Middle frontal gyrus (tissue), 1 donor: ENCODE results near the gene DRC7.
"Not testable (repeated sequence)": the region's sequence is repeated elsewhere in the genome, so short reads cannot be mapped to it uniquely, and the experiment has no call there.

Experiments used
- DNase-seq: peaks from one replicate; pipeline ENCODE4 v3.0.0-alpha.2; 2015; ENCODE audit warnings: low spot score; ENCODE audit errors: extremely low spot score

The DRC7 gene

DNA sequence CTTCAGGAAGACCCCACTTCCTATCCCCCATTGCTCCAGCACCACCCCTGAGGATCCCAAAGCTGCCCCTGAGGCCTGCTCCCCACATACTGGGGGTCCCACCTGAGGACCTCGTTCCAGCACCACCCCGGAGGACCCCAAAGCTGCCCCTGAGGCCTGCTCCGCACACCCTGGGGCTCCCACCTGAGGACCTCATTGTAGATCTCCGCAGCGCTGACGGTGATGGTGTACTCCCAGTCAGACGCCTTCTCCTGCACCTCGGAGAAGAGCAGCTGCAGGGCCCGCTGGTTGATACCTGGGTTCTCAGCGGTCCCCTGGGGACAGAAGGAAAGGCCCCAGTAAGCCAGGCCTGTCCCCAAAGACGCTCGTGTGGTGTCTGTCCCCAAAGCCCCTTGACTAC lies 67.4 kb downstream of the DRC7 start:
- no peak for DNase-seq

- DNase-seq = no peak
Measured at GRCh38 chr16:57762365-57763040, 67.9 kb downstream of the DRC7 start.

DNA sequence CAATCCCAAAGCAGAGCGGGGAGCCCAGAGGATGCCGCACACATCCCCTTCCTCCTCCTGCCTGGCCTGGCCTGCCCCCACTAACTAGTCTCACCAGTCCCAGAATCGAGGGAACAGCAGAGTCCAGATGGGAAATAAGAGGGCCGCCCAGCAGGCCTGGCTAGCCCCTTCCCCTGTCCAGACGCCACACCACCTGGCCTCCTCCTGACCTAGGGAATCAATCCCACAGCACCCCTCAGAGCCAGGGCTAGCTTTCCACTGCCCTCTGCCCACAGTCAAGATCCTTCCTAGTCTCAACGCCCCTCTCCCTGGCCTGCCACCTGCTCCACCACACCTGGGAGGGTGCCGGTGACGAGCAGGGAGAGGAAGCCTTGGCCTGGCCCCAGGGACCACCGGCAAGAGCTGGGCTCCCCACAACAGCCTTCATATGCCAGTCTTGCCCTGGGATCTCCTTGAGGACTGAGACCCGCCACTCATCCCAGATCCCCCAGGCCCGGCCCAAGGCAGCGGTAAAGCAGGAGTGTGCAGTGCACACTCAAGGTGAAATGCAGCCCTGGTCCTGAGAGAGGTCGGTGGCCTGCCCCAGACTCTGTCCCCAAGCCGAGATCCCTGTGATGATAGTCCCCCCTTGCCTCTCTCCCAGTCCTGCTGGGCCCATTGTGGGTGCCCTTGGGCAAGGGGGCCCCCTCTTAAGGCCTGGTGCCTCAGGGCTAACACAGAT lies 68.8 kb downstream of the DRC7 start:
- no peak for DNase-seq

DNA sequence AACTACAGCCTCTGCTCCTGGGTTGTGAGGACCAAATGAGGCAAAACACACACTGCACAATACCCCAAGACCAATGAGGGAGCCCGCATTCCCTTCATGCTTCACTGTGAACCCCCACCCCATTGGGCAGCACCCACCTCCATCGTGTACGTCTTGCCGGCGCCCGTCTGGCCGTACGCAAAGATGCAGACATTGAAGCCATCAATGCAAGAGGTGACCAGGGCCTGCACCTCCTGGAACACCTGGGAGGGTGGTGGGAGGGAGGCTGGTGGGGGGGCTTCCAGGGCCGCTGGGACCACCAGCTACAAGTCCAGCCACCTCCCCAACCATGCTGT lies 69.4 kb downstream of the DRC7 start:
- DNase-seq = no peak

DNA sequence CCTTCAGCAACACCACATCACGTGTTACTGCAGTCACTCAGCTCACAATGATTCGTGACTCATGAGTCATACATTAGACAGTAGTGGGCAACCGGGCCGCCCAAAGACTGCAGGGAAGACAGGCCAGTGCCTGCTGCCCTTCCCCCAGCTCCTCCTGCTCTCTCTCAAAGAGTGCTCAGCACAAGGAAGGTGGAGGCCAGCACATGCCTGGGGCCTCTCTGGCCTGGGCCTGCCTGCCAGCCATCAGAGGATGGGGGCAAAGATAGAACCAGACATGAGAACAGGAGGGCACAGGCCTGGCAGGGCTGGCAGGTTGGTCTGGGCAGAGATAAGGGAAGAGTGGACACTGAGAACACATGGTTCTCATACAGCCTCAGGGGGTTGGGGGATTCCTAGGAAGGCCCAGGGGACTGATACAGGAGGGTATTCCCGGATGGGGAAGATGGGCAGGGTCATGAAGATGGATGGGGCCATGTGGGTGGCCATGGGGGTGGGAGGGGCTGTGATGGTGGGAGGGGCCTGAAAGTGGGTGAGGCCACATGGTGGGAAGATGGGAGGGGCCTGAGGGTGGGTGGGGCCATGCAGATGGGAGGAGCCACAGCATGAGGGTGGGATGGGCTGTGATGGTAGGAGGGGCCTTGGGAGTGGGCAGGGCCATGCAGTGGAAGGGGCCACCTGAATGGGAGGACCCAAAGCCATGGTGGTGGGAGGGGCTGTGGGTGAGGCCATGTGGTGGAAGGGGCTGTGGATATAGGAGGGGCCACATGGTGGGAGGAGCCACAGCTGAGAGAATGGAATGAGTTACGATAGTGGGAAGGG lies 69.9 kb downstream of the DRC7 start:
- no peak for DNase-seq

DNA sequence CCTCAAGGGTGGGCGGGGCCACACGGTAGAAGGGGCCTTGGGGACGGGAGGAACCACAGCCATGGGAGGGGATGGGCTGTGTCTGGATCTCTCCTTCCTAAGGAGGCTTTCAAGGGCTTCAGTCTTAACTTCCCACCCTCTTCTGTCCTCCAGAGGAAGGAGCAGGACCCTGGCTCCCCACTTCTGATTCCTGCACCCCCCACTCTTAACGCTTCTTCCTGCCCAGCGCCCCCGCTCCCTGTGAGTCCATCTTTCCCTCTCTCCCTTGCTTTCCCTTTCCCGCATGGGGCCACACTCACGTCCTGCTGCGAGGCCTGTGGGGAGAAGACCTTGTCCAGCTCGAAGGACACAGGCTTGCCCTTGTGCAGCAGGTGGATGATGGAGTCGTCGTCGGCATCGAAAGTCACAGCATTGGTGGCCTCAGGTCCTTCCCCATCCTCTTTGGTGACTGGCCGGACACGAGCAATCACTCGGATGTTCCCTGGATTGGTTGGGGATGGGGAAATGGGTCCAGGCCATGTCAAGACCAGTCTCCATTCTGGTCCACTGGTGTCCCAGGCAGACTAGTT lies 70.6 kb downstream of the DRC7 start:
- no peak for DNase-seq

- no peak for DNase-seq
Measured at GRCh38 chr16:57766714-57767348, 72.2 kb downstream of the DRC7 start.

DNA sequence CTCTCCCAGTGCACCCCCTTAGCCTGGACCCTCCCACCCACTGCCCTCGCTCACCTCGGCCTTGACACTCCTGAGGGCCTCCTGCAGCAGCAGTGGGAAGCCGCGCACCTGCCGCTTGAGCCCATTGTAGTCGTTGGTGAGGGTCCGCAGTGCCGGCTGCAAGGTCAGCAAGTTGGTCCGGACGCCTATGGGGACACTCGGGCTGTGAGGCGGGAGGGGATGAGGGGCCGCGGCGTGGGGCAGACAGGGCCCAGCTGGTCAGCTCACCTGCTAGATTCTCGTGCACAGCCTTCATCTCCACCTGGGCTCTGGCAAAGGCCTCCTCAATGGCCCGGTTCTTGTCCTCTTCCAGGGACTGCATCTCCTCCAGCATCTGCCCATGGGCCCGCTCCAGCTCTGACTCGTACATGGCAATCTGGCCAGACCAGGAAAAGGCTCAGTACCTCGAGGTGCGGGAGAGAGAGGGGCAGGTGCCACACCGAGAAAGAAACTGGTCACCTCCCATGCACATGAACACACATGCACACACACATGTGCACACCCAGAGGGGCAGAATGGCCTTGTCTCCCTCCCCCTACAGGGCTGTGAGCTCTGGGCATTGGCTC lies 75.0 kb downstream of the DRC7 start:
- DNase-seq = no peak

DNA sequence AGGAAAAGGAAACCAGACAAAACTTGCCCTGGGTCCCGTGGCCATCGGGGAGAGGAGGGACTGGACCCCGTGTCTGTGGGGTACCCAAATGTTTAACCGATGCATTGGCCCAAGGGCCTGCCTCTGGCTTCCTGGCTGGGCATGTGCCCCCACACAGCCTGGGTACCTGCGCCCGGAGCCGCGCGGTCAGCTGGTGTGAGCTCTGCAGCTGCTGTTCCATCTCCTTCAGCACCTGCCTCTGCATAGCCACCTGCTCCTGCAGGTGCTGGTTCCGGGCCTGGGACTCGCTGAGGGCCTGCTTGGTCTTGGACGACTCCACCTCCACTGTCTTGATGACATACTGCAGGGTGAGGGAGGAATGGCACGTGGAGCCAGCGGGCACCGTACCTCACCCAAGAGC lies 75.8 kb downstream of the DRC7 start:
- no peak for DNase-seq

- DNase-seq = no peak
Measured at GRCh38 chr16:57771141-57771785, 76.7 kb downstream of the DRC7 start.

GRCh38 chr16:57773019-57773418 lies 78.4 kb downstream of the DRC7 start:
- DNase-seq = no peak

DNA sequence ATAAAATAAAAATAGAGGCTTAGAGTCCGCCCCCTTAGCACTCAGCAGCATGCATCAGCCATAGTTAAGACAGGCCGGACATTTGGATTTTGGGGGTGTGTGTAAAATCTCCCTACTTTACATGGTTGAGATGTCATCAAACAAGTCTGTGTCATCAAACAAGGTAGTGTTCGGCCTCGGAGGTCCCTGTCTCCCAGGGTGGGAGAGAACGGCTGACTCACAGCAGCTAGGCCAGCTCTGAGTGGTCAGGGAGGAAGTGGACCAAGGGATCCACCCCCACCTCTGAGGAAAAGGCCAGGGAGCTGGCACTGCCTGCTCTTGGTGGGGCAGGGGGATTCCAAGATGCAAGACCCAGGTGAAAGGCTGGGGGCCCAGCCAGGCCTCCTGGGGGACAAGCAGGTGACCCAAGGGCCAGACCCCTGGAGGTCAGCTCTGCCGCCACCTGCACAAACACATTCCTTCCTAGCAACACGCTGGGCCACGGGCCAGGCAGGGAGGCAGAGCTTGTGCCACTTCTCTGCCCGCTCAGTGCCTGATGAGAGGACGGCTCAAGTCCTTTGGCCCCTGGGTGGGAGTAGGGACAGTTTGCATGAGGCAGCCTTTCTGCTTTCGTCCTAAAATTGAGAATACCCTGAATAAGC lies 79.2 kb downstream of the DRC7 start:
- no peak for DNase-seq

GRCh38 chr16:57774705-57775285 lies 80.2 kb downstream of the DRC7 start:
- no peak for DNase-seq

- peak; percentile 21 for DNase-seq
Measured at GRCh38 chr16:57775661-57776469, 81.3 kb downstream of the DRC7 start.

DNA sequence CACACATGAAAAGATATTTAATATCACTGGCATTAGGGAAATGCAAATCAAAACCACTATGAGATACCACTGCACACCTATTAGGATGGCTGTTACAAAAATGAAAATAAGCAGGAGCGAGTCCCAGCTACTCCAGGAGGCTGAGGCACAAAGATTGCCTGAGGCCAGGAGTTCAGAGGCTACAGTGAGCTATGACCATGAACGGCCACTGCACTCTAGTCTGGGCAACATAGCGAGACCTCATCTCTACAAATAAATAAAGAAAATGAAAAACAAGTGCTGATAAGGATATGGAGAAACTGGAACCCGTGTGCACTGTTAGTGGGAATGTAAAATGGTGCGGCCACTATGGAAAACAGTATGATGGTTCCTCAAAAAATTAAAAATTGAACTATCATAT lies 84.1 kb downstream of the DRC7 start:
- no peak for DNase-seq

GRCh38 chr16:57779836-57780235 lies 85.2 kb downstream of the DRC7 start:
- DNase-seq = not testable (repeated sequence)

DNA sequence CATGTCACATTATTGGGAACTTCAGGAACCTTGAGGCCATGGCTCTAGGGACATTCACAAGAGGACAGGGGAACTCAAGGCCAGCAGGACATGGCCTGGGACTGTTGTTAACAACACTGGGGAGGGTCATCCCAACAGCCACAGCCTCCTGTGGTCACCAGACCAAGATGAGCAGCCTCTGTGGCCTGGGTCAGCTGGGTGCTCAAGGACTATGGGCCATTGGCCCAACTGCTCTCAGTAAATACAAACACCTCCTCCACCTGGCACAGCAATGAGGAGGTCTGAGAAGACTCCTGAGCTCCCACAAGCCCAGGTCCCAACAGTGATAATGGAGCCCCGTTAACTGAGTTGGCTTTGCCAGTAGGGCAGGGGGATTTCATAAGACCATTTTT lies 86.7 kb downstream of the DRC7 start:
- no peak for DNase-seq
